Caki2 (cell line): ENCODE data around the gene KCNJ4. TPM values are rescaled to one million over a fixed set of nuclear protein-coding genes. Genes with fewer than 3 reads are reported as not detected.

Experiments used
- DNase-seq: peaks from one replicate; pipeline ENCODE4 v3.0.0-alpha.2; 2015; ENCODE audit warnings: low read depth
- in situ Hi-C: cut with HindIII; loops from 2 replicates; pipeline ENCODE4 v1.10.0; 2016; ENCODE audit warnings: low sequenced_read_pairs, low pct_unique_long_range_greater_than_20kb, mixed read lengths
- total RNA-seq: library from RNA; depleted of rRNA; stranded (reverse); fragments of >200 nt; shearing (Covaris generic); gene quantifications from 2 replicates; pipeline ENCODE4 v1.2.3, GENCODE V29; 2014; ENCODE audit warnings: low replicate concordance; rRNA removed

Gene KCNJ4
- total RNA-seq, result 0.20 and 1.5 TPM in 2 replicates

DNA sequence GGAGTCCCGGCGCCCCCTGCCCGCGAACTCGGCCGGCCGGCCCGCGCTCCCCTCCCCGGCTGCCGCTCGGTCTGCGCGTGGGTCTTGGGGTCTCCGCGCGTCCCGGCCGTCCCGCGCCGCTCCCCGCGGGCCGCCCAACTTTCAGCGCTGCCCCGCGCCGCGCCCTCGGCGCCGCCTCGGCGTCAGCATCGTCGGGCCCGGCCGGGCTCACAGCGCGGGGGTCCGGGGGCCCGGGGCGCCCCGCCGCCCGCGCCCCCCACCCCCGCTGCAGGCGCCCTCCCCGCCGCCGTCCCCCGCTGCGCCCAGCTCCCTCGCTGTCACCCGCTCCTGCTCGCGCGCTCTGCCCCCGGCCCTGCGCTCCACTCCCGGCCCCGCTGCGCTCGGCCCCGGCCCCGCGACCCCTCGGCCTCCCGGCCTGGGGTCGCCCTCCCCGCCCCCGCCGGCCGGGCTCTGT, at the start of gene KCNJ4:
Gene KCNJ4 (minus strand): TSS at position 124 of the 454 bp plus-strand sequence. CDS start 27,067 bp downstream, outside the sequence.
- in situ Hi-C loops, result no loop called here
- DNase-seq, result no peak

DNA sequence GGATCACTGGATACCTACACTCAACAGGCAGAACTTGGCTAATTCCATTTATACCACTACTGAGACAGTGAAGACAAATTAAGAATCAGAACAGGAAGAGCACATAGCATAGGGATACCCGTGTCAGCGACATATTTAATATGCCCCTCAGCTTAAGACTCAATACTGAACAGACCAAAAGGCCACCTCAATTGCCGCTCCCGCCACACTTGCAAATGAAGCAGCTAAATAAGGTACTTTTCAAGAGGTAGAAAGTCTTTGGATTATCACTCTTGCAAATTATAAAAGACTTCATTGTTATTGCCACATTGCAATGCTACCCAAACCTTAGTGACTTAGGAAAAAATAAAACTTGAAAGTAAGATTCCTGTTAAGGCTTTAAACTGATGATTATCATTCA, 48.0 kb upstream of the KCNJ4 start:
- DNase-seq, result no peak
- in situ Hi-C loops, result no loop called here

DNA sequence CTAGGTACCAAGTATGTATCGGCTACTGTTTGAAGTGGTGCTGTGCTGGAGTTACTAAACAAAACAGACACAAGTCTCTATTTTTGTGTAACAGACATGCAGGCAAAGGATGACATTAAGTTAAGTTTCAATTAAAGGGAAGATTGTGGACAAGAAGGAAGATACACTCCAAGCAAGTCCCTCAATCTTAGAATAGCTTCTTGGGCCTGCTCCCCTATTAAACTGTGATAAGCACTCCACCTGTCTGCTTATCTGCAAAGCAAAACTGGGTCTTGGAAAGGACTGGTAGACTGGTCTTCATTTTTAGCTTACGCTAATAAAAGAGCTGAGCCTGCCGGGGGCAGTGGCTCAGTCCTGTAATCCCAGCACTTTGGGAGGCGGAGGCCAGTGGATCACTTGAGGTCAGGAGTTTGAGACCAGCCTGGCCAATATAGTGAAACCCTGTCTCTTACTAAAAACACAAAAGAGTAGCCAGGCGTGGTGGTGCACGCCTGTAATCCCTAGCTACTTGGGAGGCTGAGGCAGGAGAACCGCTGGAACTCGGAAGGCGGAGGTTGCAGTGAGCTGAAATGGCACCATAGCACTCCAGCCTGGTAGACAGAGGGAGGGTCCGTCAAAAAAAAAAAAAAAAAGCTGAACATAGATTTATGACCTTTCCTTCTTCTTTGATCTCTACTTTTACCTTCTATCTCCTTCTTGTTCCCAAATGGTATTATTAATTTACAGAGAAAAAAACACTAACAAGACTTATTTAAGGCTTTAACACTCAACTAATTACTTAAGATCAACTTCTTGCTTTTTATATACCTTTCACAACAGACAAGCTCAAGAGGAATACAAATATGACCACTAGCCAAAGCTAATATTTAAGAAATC, 47.0 kb upstream of the KCNJ4 start:
- in situ Hi-C loops, result no loop called here
- DNase-seq, result no peak

DNA sequence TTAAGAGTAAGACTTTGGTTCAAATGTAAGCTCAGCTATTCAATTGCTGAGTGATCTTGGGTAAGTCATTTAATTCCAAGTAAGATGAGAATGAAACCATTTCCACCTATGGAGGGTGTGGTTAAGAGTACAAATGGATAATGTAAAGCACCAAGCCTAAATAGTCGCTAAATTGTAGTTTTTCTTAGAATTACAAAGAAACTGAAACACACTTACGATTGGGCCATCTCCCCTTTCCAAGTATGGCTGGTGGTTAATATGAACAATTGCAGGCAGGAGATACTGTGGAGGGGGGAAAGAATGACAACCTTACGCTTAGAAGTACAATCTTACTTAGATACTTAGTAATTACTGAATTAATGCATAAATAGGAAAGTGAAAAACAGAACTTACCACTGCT, 42.9 kb upstream of the KCNJ4 start:
- in situ Hi-C loops, result no loop called here
- no peak for DNase-seq

DNA sequence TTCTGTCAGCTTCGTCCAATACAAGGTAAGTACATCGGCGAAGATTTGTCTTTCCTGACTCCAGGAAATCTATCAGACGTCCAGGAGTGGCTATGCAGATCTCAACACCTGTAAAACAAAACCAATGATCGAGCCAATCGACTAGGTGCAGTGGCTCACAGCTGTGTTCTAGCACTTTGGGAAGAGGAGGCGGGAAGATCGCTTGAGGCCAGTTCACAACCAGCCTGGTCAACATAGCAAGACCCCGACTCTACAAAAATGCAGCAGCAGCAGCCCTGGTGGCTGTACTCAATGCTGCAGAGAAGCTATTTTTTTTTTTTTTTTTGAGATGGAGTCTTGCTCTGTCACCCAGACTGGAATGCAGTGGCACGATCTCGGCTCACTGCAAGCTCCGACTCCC, 39.9 kb upstream of the KCNJ4 start:
- in situ Hi-C loops, result no loop called here
- no peak for DNase-seq

DNA sequence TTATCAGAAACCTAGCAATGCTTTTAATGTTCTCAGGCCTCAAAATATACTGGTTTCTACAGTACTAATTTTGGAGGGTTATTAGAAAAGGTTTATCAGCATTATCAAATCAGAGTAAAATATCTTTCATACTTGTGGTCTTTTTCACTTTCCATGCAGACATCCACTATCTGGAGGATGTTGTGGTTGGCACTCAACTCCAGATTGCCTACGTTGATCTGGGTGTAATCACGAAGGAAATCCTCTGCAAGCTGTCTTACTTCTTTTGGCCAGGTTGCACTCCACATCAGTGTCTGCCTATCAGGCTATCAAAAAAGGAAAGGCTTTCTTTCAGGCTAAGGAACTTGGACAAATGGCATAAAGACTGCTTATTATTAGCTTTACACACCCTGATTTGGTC, 39.5 kb upstream of the KCNJ4 start:
- DNase-seq, result no peak
- in situ Hi-C loops, result no loop called here

DNA sequence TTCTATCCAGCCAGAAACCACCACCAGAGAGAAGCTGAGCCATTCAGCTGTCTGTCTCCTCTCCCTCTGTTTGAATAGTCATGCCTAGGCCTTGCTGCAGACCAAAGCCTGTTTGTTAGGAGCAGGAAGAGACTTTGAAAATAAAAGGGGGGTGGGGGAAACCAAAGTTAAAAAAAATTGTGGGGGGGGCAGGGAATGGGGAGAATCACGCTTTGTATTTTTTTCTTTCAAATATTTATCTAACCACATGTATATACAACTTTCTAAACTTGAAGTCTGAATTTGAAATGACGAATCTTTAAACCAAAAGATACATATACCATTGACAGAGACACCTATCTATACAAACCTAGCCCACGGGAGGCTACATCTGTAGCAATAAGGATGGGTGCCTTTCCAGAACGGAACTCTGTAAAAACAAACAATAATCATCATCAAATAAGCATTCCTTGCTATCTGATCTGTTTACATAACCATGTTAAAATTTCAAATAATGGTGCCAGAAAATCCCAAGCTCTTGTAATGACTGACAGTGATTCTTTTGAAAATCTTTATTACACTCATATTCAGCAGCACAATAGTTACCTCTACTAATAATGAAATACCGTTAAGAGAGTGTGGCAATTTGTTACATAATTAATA, 36.8 kb upstream of the KCNJ4 start:
- no peak for DNase-seq
- in situ Hi-C loops, result no loop called here

DNA sequence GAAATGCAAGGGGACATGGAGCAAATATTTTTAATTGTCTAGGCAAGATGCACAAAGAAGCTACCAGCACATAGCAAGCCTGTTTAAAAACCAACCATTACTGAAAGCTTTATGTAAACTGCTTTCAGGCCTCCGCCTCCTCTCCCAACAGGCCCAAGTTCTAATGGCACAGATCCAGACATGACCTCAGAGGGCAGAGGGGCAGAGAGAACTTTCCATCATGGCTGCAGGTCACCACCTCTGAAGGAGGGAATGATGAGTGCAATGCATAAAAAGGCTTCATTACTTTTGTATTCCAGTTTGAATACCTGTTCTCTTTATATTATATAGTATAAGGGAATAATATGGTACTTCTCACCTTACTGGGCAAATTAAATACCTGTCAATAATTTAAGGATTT, 35.9 kb upstream of the KCNJ4 start:
- in situ Hi-C loops, result no loop called here

DNA sequence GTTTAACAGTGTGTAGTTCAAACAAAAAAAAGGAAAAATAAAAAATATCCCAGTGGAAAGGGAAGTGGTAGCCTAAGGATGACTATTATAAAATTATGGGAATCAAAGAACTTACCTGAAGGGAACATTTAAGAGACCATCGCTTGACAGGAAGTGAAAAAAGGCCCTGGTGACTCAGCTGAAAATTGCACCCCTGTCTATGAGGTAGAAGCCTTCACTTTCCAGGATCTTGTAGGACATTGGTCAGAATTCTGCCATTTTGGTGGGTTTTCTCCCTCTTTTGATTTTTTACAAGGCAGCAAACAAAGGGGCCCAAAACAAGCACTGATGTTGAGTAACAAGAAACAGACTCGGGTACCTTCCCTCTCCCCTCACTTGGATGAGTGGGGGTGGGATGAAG, 35.5 kb upstream of the KCNJ4 start:
- no peak for DNase-seq
- in situ Hi-C loops, result no loop called here

More for the DNA sequence above, 35.9 kb upstream of the KCNJ4 start:
- peak; percentile 58 for DNase-seq

DNA sequence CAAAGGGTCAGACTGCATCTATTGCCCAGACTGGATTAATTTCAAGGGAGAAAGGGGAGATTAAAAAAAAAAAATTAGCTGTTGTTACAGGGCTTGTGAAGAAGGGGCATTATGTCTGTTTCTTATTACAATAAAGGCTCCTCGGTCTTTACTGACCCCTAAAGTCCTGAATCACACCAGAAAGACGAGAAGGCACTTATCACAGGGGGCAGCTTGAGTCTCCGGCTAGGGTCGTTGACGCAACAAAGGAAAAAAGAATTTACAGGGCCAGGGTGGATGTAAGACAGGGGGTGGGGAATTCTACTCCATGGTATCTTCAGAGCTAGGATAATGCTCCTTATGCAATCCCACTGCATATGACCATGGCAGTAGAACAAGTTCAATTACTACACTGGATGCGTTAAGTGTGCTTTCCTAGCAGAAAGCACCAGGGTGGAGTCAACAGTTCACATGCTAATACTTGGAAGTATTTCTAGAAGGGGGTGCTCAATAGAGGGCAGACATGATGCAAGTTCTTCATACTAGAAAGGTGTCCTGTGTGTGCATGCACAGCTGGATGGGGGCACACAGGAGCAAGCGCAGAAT, 34.7 kb upstream of the KCNJ4 start:
- no peak for DNase-seq
- in situ Hi-C loops, result no loop called here

DNA sequence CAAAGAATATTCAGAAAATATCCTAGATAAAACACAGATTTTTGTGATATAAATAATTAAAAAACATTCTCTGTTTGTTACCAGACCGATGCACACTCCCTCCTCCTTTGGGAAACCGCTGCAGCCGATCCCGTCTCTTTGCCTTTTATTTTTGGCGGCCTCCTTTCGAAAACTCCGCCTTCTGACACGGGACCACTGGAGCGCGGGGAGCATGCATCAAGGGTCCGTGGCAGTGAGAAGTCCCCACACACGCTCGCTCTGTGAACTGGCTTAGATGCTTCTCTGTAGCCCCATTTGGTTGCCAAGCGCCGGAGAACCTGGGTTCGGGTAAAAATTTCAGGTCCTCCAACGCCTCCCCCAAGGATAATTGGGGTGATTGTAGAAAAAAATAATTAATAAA, 34.1 kb upstream of the KCNJ4 start:
- in situ Hi-C loops, result no loop called here
- DNase-seq, result no peak

DNA sequence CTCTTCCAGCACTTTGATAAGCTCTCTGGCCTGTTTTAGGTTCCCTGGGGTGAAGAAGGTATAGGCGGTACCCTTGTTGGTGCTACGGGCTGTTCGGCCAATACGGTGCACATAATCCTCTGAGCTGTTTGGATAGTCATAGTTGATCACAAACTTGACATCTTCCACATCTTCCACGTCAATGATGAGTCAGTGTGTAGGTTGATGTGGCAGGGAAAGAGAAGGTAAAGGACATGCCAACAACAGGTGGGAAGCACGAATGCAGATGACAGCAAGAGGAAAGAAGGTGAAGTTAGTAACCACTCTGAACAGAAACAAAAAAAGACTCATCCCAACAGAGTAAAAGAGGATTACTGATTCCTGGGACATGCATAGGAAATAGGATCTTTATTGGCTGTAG, 32.9 kb upstream of the KCNJ4 start:
- DNase-seq, result no peak
- in situ Hi-C loops, result no loop called here

DNA sequence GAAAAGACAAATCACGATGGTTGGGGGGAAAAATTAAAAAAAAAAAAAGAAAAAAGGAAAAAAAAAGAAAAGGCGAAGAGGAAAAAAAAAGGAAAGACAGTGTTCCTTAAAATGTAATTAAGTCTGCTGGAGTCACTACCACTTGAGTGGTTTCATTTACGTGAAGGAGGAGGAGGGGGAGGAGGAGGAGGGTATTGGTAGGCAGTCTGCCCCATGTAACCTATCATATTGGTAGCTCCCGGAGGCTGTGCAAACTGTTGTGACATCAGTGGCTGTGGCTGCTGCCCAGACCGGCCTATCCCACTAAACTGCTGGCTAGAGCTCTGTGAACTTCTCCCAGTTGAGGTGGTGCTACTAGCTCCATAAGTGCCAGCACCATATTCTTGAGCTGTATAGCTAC, 30.8 kb upstream of the KCNJ4 start:
- DNase-seq, result no peak
- in situ Hi-C loops, result no loop called here

DNA sequence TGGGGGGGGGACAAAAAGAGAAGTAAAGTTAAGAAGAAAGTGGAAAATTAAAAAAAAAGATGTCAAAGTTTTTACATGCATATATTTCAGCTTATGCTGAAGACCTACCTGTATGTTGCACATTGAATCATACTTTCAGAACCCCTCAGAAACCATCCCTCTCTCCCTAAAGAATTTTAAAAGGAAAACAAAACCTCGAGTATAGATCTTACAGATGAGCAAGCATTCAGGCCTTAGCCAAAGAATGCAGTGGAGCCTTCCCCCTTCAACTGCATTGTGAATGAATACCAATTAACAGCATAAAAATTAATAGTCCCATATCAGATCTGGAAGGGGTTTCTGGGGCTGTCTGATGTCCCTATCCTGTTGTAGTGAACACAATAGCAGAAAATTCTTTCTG, 29.2 kb upstream of the KCNJ4 start:
- in situ Hi-C loops, result no loop called here
- no peak for DNase-seq

DNA sequence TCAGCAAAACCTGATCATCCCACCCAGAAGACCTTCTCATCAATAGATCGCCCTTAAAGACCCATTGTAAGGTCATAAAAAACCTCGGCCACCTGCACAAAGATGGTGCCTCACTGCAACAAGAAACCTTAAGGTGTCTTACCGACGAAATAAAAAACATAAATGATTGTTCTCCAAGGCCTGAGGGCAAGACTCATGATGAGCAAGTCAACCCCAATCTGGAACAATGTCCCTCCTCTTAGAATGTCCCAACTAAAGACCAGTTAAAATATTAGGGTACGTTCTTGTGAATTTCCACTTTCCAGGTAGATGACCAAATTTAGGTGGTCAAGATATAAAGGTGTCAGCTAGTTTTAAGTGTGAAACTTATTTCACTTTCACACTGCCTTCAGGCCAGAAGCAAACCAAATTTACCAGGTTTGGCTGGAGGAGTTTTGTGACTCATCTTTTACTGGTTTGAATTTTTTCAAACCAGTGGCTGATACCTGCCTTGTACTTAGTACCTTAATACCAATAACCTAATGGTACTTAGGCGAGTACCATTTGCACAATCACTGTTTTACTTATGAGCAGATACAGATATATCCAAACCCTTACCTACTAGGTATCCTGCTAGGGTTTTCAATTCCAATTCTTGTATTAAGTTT, 27.8 kb upstream of the KCNJ4 start:
- in situ Hi-C loops, result no loop called here

DNA sequence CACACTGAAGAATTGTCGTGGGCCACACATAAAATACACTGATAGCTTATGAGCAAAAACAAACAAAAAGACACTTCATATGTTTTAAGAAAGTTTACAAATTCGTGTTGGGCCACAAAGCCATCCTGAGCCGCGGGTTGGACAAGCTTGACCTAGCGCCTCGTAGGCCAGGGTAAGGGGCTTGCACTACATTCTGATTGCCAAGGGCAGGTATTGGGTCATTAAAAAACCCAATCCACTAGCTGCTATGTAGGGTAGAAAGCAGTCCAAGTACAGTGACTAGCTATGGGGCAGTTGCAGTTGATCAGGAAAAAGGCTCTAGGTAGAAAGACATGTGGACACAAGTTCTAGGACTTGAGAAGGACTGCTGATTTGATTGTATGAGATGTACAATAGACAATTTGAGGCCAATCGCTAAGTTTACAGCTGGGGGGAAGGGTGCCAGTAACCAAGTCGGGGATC, 26.9 kb upstream of the KCNJ4 start:
- no peak for DNase-seq
- in situ Hi-C loops, result no loop called here

More for the DNA sequence above, 27.8 kb upstream of the KCNJ4 start:
- no peak for DNase-seq

DNA sequence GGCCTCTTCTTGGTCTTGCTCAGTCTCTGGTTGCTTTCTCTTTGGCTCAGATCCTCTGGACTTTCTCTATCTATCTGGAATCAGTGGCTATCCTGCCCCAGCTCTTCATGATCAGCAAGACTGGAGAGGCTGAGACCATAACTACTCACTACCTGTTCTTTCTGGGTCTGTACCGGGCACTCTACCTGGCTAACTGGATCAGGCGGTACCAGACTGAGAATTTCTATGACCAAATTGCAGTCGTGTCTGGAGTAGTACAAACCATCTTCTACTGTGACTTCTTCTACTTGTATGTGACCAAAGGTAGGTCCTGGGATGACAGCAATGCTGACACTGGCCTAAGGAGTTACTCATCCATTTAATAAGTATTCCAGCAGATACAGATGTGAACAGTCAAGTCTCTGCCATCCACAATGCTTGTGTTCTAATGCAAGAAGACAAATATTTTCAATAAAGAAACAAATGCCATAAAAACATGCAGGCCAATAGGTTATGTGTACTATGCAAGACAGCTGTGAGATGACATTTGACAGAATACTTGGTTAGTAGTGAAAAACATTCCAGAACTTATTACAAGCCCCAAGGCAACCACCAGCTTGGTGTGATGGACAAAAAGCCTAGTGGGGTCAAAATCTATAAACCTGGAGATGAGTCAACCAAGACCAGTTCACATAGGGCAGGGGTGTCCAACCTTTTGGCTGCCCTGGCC, 26.3 kb upstream of the KCNJ4 start:
- DNase-seq, result no peak
- in situ Hi-C loops, result no loop called here
